H1 (cell line): ENCODE data around the gene APP. TPM values are rescaled to one million over a fixed set of nuclear protein-coding genes. Genes with fewer than 3 reads are reported as not detected.

Experiments
- CTCF ChIA-PET: fragments of 300-600 bp; sonication (Branson Sonifier 250); formaldehyde crosslinking; loops from one replicate; lab custom pipeline; 2021; ENCODE audit not compliant: partially characterized antibody; lab: Charles Lee
- POLR2A ChIA-PET: fragments of 300-600 bp; sonication (Branson Sonifier 250); formaldehyde crosslinking; loops from one replicate; lab custom pipeline; 2021; ENCODE audit warnings: inconsistent platforms; ENCODE audit not compliant: partially characterized antibody; lab: Charles Lee
- DNase-seq, 2 experiments: peaks; one replicate each; pipeline versions ENCODE4 v3.0.0 to v3.0.0-alpha.2; 2010 to 2022; ENCODE audit warnings: low spot score in 2 of 2, low read depth in 1 of 2, mixed read lengths in 1 of 2
- FAIRE-seq: peaks from 2 replicates; lab custom pipeline; 2011; peaks lifted over from hg19 to GRCh38; lab: Jason Lieb, UNC
- H2AFZ ChIP-seq: 2 replicates; pipeline ENCODE4 v1.8.1; 2012; ENCODE audit warnings: low read length, inconsistent platforms
- H2AK5ac ChIP-seq: 2 replicates; pipeline ENCODE4 v1.6.1; 2013; ENCODE audit warnings: low read depth, low read length
- H2BK120ac ChIP-seq: replicated peaks from 2 replicates; pipeline ENCODE3; 2013; ENCODE audit warnings: low read depth, low read length, inconsistent platforms
- H2BK12ac ChIP-seq: 2 replicates; pipeline ENCODE4 v1.6.1; 2013; ENCODE audit warnings: low read depth, low read length
- H2BK15ac ChIP-seq: 2 replicates; pipeline ENCODE4 v1.6.1; 2013; ENCODE audit warnings: low read length
- H2BK20ac ChIP-seq: 2 replicates; pipeline ENCODE4 v1.6.1; 2013; ENCODE audit warnings: low read length
- H2BK5ac ChIP-seq: 2 replicates; pipeline ENCODE4 v1.6.1; 2013; ENCODE audit warnings: low read depth, low read length
- H3K14ac ChIP-seq: 2 replicates; pipeline ENCODE4 v1.6.1; 2013; ENCODE audit warnings: inconsistent platforms; ENCODE audit not compliant: insufficient read length
- H3K18ac ChIP-seq: 2 replicates; pipeline ENCODE4 v1.6.1; 2013; ENCODE audit warnings: low read length; ENCODE audit errors: extremely low read depth
- H3K23ac ChIP-seq: 2 replicates; pipeline ENCODE4 v1.6.1; 2013; ENCODE audit warnings: inconsistent platforms; ENCODE audit not compliant: insufficient read length
- H3K23me2 ChIP-seq: 2 replicates; pipeline ENCODE4 v1.6.1; 2013; ENCODE audit warnings: low read depth, low read length
- H3K27ac ChIP-seq: 2 replicates; pipeline ENCODE4 v1.6.1; 2011; ENCODE audit warnings: low read depth, low read length, inconsistent platforms
- H3K27me3 ChIP-seq, 4 experiments: replicated peaks in 1 of 4; 1 replicate in 1 of 4; 2 replicates in 3 of 4; pipeline versions ENCODE4 v1.6.1 to v1.8.1; 2011 to 2013; ENCODE audit warnings: low read length in 3 of 4, mild to moderate bottlenecking in 3 of 4, inconsistent platforms in 2 of 4, mixed read lengths in 2 of 4, moderate library complexity in 1 of 4; ENCODE audit not compliant: control insufficient read depth in 3 of 4, insufficient read depth in 3 of 4; ENCODE audit errors: extremely low read depth in 1 of 4
- H3K36me3 ChIP-seq, 4 experiments: 2 replicates each; pipeline versions ENCODE4 v1.6.1 to v1.8.1; 2011 to 2013; ENCODE audit warnings: mild to moderate bottlenecking in 4 of 4, low read length in 3 of 4, moderate library complexity in 2 of 4, control low read depth in 1 of 4, inconsistent platforms in 1 of 4; ENCODE audit not compliant: insufficient read depth in 4 of 4, control insufficient read depth in 2 of 4
- H3K4ac ChIP-seq: replicated peaks from 2 replicates; pipeline ENCODE3; 2013; ENCODE audit warnings: low read length, low read depth, mixed read lengths, inconsistent platforms; ENCODE audit not compliant: insufficient read length
- H3K4me1 ChIP-seq, 4 experiments: replicated peaks in 1 of 4; 1 replicate in 1 of 4; 2 replicates in 3 of 4; pipeline versions ENCODE4 v1.6.1 to v1.8.1; 2011 to 2013; ENCODE audit warnings: low read length in 3 of 4, inconsistent platforms in 2 of 4, mixed read lengths in 1 of 4; ENCODE audit not compliant: insufficient read depth in 4 of 4, control insufficient read depth in 3 of 4
- H3K4me2 ChIP-seq, 2 experiments: 2 replicates each; pipeline versions ENCODE4 v1.6.1 to v1.8.1; 2011 to 2013; ENCODE audit warnings: low read depth in 2 of 2, low read length in 2 of 2, control low read depth in 1 of 2, inconsistent platforms in 1 of 2, mild to moderate bottlenecking in 1 of 2; ENCODE audit not compliant: insufficient read depth in 1 of 2
- H3K4me3 ChIP-seq, 4 experiments: fragments of 200-600, 300-600 bp in 1 of 4; sonication (generic), shearing (Covaris generic), sonication (Bioruptor Twin) in 1 of 4; 2 replicates each; pipeline versions ENCODE4 v1.5.1 to v1.8.1; 2011 to 2016; ENCODE audit warnings: low read length in 4 of 4, low read depth in 3 of 4, control low read depth in 2 of 4, inconsistent platforms in 2 of 4, mild to moderate bottlenecking in 2 of 4, mixed read lengths in 1 of 4, moderate library complexity in 1 of 4; ENCODE audit not compliant: insufficient read depth in 2 of 4; ENCODE audit errors: extremely low read depth in 1 of 4
- H3K56ac ChIP-seq: replicated peaks from 2 replicates; pipeline ENCODE3; 2013; ENCODE audit warnings: low read depth, mild to moderate bottlenecking, mixed read lengths, low read length, inconsistent platforms; ENCODE audit not compliant: insufficient read length
- H3K79me1 ChIP-seq: 2 replicates; pipeline ENCODE4 v1.6.1; 2013; ENCODE audit warnings: low read depth, low read length, control low read depth
- H3K79me2 ChIP-seq, 2 experiments: 2 replicates each; pipeline versions ENCODE4 v1.6.1 to v1.8.1; 2012 to 2013; ENCODE audit warnings: low read length in 2 of 2, mild to moderate bottlenecking in 2 of 2, inconsistent platforms in 1 of 2; ENCODE audit not compliant: insufficient read depth in 2 of 2, control insufficient read depth in 1 of 2
- H3K9ac ChIP-seq, 4 experiments: replicated peaks in 1 of 4; 1 replicate in 1 of 4; 2 replicates in 3 of 4; pipeline versions ENCODE4 v1.6.1 to v1.8.1; 2011 to 2013; ENCODE audit warnings: low read depth in 3 of 4, low read length in 3 of 4, control low read depth in 2 of 4, mild to moderate bottlenecking in 2 of 4, moderate library complexity in 2 of 4, inconsistent platforms in 1 of 4; ENCODE audit errors: extremely low read depth in 1 of 4
- H3K9me3 ChIP-seq, 2 experiments: 2 replicates each; pipeline versions ENCODE4 v1.6.1 to v1.8.1; 2012 to 2013; ENCODE audit warnings: mild to moderate bottlenecking in 2 of 2, moderate library complexity in 2 of 2, control low read depth in 1 of 2, inconsistent platforms in 1 of 2, low read depth in 1 of 2, low read length in 1 of 2, mixed read lengths in 1 of 2; ENCODE audit not compliant: insufficient read depth in 2 of 2
- H4K20me1 ChIP-seq, 2 experiments: replicated peaks in 1 of 2; 2 replicates each; pipeline versions ENCODE3 to v1.8.1; 2011 to 2013; ENCODE audit warnings: inconsistent platforms in 2 of 2, low read length in 2 of 2, mild to moderate bottlenecking in 1 of 2; ENCODE audit not compliant: insufficient read depth in 2 of 2, control insufficient read depth in 1 of 2
- H4K5ac ChIP-seq: 2 replicates; pipeline ENCODE4 v1.6.1; 2013; ENCODE audit warnings: low read length, low read depth, mixed read lengths, inconsistent platforms; ENCODE audit not compliant: insufficient read length
- H4K8ac ChIP-seq: 2 replicates; pipeline ENCODE4 v1.8.0; 2013; ENCODE audit warnings: mild to moderate bottlenecking, moderate library complexity, low read length, inconsistent platforms; ENCODE audit not compliant: insufficient read depth; ENCODE audit errors: extremely low read depth
- H4K91ac ChIP-seq: replicated peaks from 2 replicates; pipeline ENCODE3; 2013; ENCODE audit warnings: low read length, mixed read lengths, inconsistent platforms; ENCODE audit not compliant: insufficient read length
- PHF8 ChIP-seq: fragments of 200-600 bp; sonication (generic); conservative IDR thresholded peaks from 2 replicates; pipeline ENCODE4 v1.7.1; 2012; ENCODE audit warnings: low read depth, mild to moderate bottlenecking, inconsistent platforms, low read length, moderate library complexity
- SAP30 ChIP-seq: fragments of 300-600 bp; sonication (generic); IDR thresholded peaks from 2 replicates; pipeline ENCODE4 v1.7.1; 2012; ENCODE audit warnings: low read length, moderate library complexity, mild to moderate bottlenecking, inconsistent platforms; ENCODE audit not compliant: insufficient read depth, insufficient replicate concordance
- WGBS, 2 experiments: shearing (Covaris generic) in 1 of 2; methylation state at CpG; one replicate each; pipeline versions ENCODE4 v1.1.6 to v1.1.7; 2013 to 2015; ENCODE audit warnings: low lambda C conversion rate in 2 of 2, mixed read lengths in 2 of 2, inconsistent platforms in 1 of 2, low coverage in 1 of 2, missing lambda C conversion rate in 1 of 2; ENCODE audit not compliant: insufficient replicate concordance in 2 of 2, insufficient coverage in 1 of 2, insufficient read length in 1 of 2; ENCODE audit errors: extremely low coverage in 1 of 2, missing lambda C conversion rate in 1 of 2; 5-methylcytosine and 5-hydroxymethylcytosine counted together
- polyA plus RNA-seq, 7 experiments: library from polyadenylated mRNA; depleted of rRNA in 3 of 7; stranded (reverse) in 5 of 7; unstranded in 2 of 7; fragments of >200 nt in 5 of 7; fragments of 200-250 nt in 2 of 7; gene quantifications; 1 replicate in 5 of 7; 2 replicates in 1 of 7; 4 replicates in 1 of 7; pipeline versions ENCODE4 v1.2.1 to v1.2.3, GENCODE V29; 2011 to 2013; ENCODE audit warnings: missing spikeins in 2 of 7, mixed read lengths in 2 of 7
- total RNA-seq: library from RNA; stranded (reverse); fragmentation: NEBNext Ultra II Directional; extraction: Animal tissue kit (Norgen Biotek cat#: 25700); gene quantifications from 2 replicates; pipeline ENCODE4 v1.2.1, GENCODE V29; 2021

APP gene
- total and polyA plus RNA-seq, 2 of the 8 experiments (the other 6 are each of a cell fraction or from before 2014, with no cell fraction given): 375 to 551 TPM

- no peak overlapping the region for H3K14ac ChIP-seq
- H3K23me2 ChIP-seq: no peaks in the 10 kb centered on the region
- no peak overlapping the region for H2AK5ac ChIP-seq
- H4K20me1 ChIP-seq: no peaks in the 10 kb centered on the region
- H2AFZ ChIP-seq: no peak overlapping the region
- H3K9ac ChIP-seq: no peak overlapping the region
- H3K4me1 ChIP-seq: no peaks in the 10 kb centered on the region
- H3K4me2 ChIP-seq: no peak overlapping the region
- H3K18ac ChIP-seq: no peak overlapping the region
- H3K27ac ChIP-seq: no peak overlapping the region
- H2BK12ac ChIP-seq: no peak overlapping the region
- no peak overlapping the region for H4K8ac ChIP-seq
- H3K36me3 ChIP-seq: no peaks in the 10 kb centered on the region
- no peak overlapping the region for H3K23ac ChIP-seq
- peaks cover 0 to 5% of the 10 kb centered on the region in 2 experiments; a peak in 1 of 4 replicates for H3K9me3 ChIP-seq
- FAIRE-seq (no peak), DNase-seq (no peak)
- no peak overlapping the region for H4K5ac ChIP-seq
- no peaks in the 10 kb centered on the region for H3K79me2 ChIP-seq
- H4K91ac ChIP-seq: no peak overlapping the region
- 93% methylated on average over 3 of the region's 3 CpGs; no CpG with 5 or more reads in 1 of the 2 experiments for WGBS, 2 experiments
- TF ChIP-seq PHF8 (no peak), SAP30 (no peak)
- peaks cover 0 to 1% (median 0%) of the 10 kb centered on the region in 4 experiments; a peak in 2 of 7 replicates for H3K27me3 ChIP-seq
- H2BK20ac ChIP-seq: no peak overlapping the region
- no peak overlapping the region for H3K4ac ChIP-seq
- H3K4me3 ChIP-seq: no peak overlapping the region
- H3K56ac ChIP-seq: no peak overlapping the region
- H3K79me1 ChIP-seq: no peaks in the 10 kb centered on the region
- ChIA-PET POLR2A (no interaction called here), CTCF (interaction anchor here (0.7 to 1.6 kb wide), 7 partner anchors 15 to 235 kb away, joined by 3 to 5 read pairs (median 4); no protein-coding TSS in a partner anchor)
- H2BK5ac ChIP-seq: no peak overlapping the region
- no peak overlapping the region for H2BK120ac ChIP-seq
- no peak overlapping the region for H2BK15ac ChIP-seq
Measured at GRCh38 chr21:25842925-25843324, 327.6 kb downstream of the APP start.
